Thoracic aorta (tissue), 2 donors: Measurements from ENCODE around the gene PAX5. TPM values are rescaled to one million over a fixed set of nuclear protein-coding genes. Genes with fewer than 3 reads are reported as not detected.

Experiments used
- ATAC-seq: fragments of 150-250 bp; one replicate; pipeline ENCODE4 v1.8.0; 2017; ENCODE audit warnings: low read depth; ENCODE audit not compliant: insufficient number of reproducible peaks, low FRiP score
- DNase-seq: peaks from one replicate; pipeline ENCODE4 v3.0.0-alpha.2; 2020; ENCODE audit warnings: low spot score
- H3K27ac ChIP-seq, 2 donors: fragments of 200-600 bp; sonication (generic); 1 replicate in 1 of 2; 2 replicates in 1 of 2; pipeline ENCODE4 v1.5.1; 2016; ENCODE audit warnings: mild to moderate bottlenecking in 2 of 2, moderate library complexity in 2 of 2
- H3K27me3 ChIP-seq: fragments of 200-600 bp; sonication (generic); replicated peaks from 2 replicates; pipeline ENCODE4 v1.6.0; 2016; ENCODE audit warnings: mild to moderate bottlenecking; ENCODE audit not compliant: insufficient read depth
- H3K36me3 ChIP-seq: fragments of 200-600 bp; sonication (generic); one replicate; pipeline ENCODE4 v1.5.1; 2016
- H3K4me1 ChIP-seq, 2 donors: fragments of 200-600 bp; sonication (generic); 1 replicate in 1 of 2; 2 replicates in 1 of 2; pipeline versions ENCODE4 v1.5.1 to v1.6.0; 2016; ENCODE audit warnings: low read depth in 2 of 2, mild to moderate bottlenecking in 1 of 2; ENCODE audit not compliant: control insufficient read depth in 1 of 2
- H3K4me3 ChIP-seq: fragments of 200-600 bp; sonication (generic); 2 replicates; pipeline ENCODE4 v1.5.1; 2016; ENCODE audit warnings: mild to moderate bottlenecking
- H3K9me3 ChIP-seq: fragments of 200-600 bp; sonication (generic); 2 replicates; pipeline ENCODE4 v1.5.1; 2016
- total RNA-seq, 2 donors: library from RNA; depleted of rRNA; stranded (reverse); fragments of >200 nt; gene quantifications; one replicate each; pipeline versions ENCODE4 v1.1.0 to v1.2.3, GENCODE V29; 2016
- TF ChIP-seq, protein P1 (sequence below): fragments of 200-600 bp; sonication (generic); IDR thresholded peaks from one replicate; pipeline ENCODE4 v1.5.1; 2019; ENCODE audit warnings: antibody characterized with exemption

The PAX5 gene
- total RNA-seq, 2 donors from 2014 or later = 0.21 TPM; not detected in 1

- Histone ChIP-seq H3K9me3 (no peaks in the 10 kb centered on the region), H3K27me3 (peaks cover 4% of the 10 kb centered on the region), H3K36me3 (no peaks in the 10 kb centered on the region), H3K4me3 (no peak overlapping the region), H3K4me1 (no peaks in the 10 kb centered on the region), H3K27ac (no peak overlapping the region)
- TF ChIP-seq, protein P1, sequence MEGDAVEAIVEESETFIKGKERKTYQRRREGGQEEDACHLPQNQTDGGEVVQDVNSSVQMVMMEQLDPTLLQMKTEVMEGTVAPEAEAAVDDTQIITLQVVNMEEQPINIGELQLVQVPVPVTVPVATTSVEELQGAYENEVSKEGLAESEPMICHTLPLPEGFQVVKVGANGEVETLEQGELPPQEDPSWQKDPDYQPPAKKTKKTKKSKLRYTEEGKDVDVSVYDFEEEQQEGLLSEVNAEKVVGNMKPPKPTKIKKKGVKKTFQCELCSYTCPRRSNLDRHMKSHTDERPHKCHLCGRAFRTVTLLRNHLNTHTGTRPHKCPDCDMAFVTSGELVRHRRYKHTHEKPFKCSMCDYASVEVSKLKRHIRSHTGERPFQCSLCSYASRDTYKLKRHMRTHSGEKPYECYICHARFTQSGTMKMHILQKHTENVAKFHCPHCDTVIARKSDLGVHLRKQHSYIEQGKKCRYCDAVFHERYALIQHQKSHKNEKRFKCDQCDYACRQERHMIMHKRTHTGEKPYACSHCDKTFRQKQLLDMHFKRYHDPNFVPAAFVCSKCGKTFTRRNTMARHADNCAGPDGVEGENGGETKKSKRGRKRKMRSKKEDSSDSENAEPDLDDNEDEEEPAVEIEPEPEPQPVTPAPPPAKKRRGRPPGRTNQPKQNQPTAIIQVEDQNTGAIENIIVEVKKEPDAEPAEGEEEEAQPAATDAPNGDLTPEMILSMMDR = no peak
- ATAC-seq (no peak), DNase-seq (no peak)
These were observed 31.5 kb downstream of the PAX5 start for GRCh38 chr9:37002413-37003217.

GRCh38 chr9:37002036-37002412 lies 32.0 kb downstream of the PAX5 start:
- DNase-seq (no peak), ATAC-seq (no peak)
- TF ChIP-seq, protein P1 = no peak
- Histone ChIP-seq H3K9me3 (no peaks in the 10 kb centered on the region), H3K36me3 (no peaks in the 10 kb centered on the region), H3K4me3 (no peak overlapping the region), H3K27me3 (peaks cover 4% of the 10 kb centered on the region), H3K4me1 (no peaks in the 10 kb centered on the region), H3K27ac (no peak overlapping the region)

- Histone ChIP-seq H3K27ac (no peak overlapping the region), H3K27me3 (peaks cover 4% of the 10 kb centered on the region), H3K9me3 (no peaks in the 10 kb centered on the region), H3K4me1 (no peaks in the 10 kb centered on the region), H3K36me3 (no peaks in the 10 kb centered on the region), H3K4me3 (no peak overlapping the region)
- TF ChIP-seq, protein P1 = no peak
- no peak for DNase-seq
- ATAC-seq = no peak
These were observed 32.6 kb downstream of the PAX5 start for GRCh38 chr9:37001459-37001858.

DNA sequence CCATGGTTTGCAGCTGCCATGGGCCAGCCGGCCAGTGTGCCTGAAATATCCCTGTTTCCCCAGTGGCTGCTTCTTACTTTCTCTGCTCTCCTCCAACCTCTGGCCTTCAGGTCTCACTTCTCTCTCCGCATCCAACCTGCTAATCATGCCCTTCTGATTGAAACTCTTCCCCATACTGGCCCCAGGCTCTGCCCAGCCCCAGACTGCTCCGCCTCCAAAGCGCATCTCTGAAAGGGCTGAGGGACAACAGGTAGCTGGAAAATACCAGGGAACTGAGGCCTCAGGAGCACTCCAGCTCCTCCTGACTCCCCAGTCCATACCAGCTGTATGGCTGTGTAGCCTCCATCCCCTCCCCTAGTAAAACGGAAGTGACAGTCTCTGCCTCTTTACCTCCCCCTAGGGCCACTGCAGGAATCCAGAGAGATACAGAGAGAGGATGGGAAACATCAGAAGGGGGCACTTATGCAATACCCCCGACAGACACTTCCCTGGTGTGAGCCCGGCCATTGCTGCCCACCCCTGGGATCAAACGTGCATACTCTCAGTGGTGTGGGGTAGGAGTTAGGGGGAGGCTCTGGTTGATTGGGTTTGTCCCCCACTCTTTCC lies 34.2 kb downstream of the PAX5 start:
- H3K4me3 ChIP-seq = no peak overlapping the region
- H3K4me1 ChIP-seq = no peaks in the 10 kb centered on the region
- ATAC-seq (no peak), DNase-seq (no peak)
- peaks cover 4% of the 10 kb centered on the region for H3K27me3 ChIP-seq
- TF ChIP-seq, protein P1 = no peak
- H3K27ac ChIP-seq = no peak overlapping the region
- H3K9me3 ChIP-seq = no peaks in the 10 kb centered on the region
- H3K36me3 ChIP-seq = no peaks in the 10 kb centered on the region

DNA sequence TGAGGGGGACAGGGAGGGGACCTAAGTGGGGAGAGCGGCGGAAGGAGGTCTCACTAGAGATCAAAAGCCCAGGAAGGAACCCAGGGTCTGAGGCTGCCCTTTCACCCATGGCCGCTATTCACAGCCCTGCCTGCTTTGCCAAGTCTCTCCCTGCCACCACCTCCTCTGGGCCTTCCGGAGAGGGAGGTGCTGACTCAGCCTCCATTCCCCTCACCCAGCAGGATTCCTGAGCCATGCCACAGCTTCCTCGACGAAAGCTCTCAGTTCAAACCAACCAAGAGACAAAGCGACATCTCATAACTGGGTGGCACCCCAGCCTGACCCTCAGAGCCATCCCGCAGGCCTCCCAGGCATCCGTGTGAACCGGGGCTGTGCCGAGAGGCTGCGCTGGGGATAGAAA lies 36.7 kb downstream of the PAX5 start:
- H3K4me3 ChIP-seq = no peak overlapping the region
- H3K4me1 ChIP-seq = no peaks in the 10 kb centered on the region
- ATAC-seq (no peak), DNase-seq (no peak)
- TF ChIP-seq, protein P1 = no peak
- no peaks in the 10 kb centered on the region for H3K36me3 ChIP-seq
- H3K9me3 ChIP-seq = no peaks in the 10 kb centered on the region
- peaks cover 4% of the 10 kb centered on the region for H3K27me3 ChIP-seq
- H3K27ac ChIP-seq = no peak overlapping the region
